ENCODE results near the gene TENM4. TPM values are rescaled to one million over a fixed set of nuclear protein-coding genes. Genes with fewer than 3 reads are reported as not detected.

The TENM4 gene
- total RNA-seq, 4 donors from 2014 or later = 2.3 to 18.9 (median 4.5) TPM

GRCh38 chr11:78717041-78717440 lies 723.8 kb downstream of the TENM4 start:
- no peak for TF ChIP-seq CTCF (IDR thresholded peaks at IDR 0.05)
- no peak for ATAC-seq (ENCODE audit: low FRiP score)
- DNase-seq (ENCODE audit: low spot score) = no peak

- no peak for TF ChIP-seq CTCF (IDR thresholded peaks at IDR 0.05)
- ATAC-seq (ENCODE audit: low FRiP score) = no peak
- no peak for DNase-seq (ENCODE audit: low spot score)
These were observed 725.1 kb downstream of the TENM4 start for GRCh38 chr11:78715639-78716311.

GRCh38 chr11:78714539-78714938 lies 726.3 kb downstream of the TENM4 start:
- no peak for TF ChIP-seq CTCF (IDR thresholded peaks at IDR 0.05)
- DNase-seq (ENCODE audit: low spot score) (no peak), ATAC-seq (ENCODE audit: low FRiP score) (no peak)

- TF ChIP-seq CTCF (IDR thresholded peaks at IDR 0.05) = no peak
- no peak for ATAC-seq (ENCODE audit: low FRiP score)
- no peak for DNase-seq (ENCODE audit: low spot score)
These were observed 729.1 kb downstream of the TENM4 start for GRCh38 chr11:78711735-78712134.

GRCh38 chr11:78710417-78710816 lies 730.4 kb downstream of the TENM4 start:
- TF ChIP-seq CTCF (IDR thresholded peaks at IDR 0.05) = no peak
- no peak for ATAC-seq (ENCODE audit: low FRiP score)

GRCh38 chr11:78708388-78708787 lies 732.4 kb downstream of the TENM4 start:
- no peak for TF ChIP-seq CTCF (IDR thresholded peaks at IDR 0.05)
- DNase-seq (ENCODE audit: low spot score) (no peak), ATAC-seq (ENCODE audit: low FRiP score) (no peak)

More at GRCh38 chr11:78710417-78710816, 730.4 kb downstream of the TENM4 start:
- DNase-seq (ENCODE audit: low spot score) = no peak

- DNase-seq (ENCODE audit: low spot score) = no peak
- ATAC-seq (ENCODE audit: low FRiP score) = no peak
These were observed 734.3 kb downstream of the TENM4 start for GRCh38 chr11:78706551-78706950.

More at GRCh38 chr11:78706551-78706950, 734.3 kb downstream of the TENM4 start:
- no peak for TF ChIP-seq CTCF (IDR thresholded peaks at IDR 0.05)

All from omental fat pad (tissue), 4 donors.